Dermis blood vessel endothelial cell (primary cell): Measurements from ENCODE around the gene RAPGEF5. TPM values are rescaled to one million over a fixed set of nuclear protein-coding genes. Genes with fewer than 3 reads are reported as not detected.

Source experiments
- DNase-seq: peaks from one replicate; pipeline ENCODE4 v3.0.0; 2010
- total RNA-seq: library from RNA; depleted of rRNA; stranded (reverse); fragments of >200 nt; gene quantifications from 2 replicates; pipeline ENCODE4 v1.2.3, GENCODE V29; 2014

Gene RAPGEF5
- total RNA-seq, 1 donor from 2014 or later: 269 TPM

DNA sequence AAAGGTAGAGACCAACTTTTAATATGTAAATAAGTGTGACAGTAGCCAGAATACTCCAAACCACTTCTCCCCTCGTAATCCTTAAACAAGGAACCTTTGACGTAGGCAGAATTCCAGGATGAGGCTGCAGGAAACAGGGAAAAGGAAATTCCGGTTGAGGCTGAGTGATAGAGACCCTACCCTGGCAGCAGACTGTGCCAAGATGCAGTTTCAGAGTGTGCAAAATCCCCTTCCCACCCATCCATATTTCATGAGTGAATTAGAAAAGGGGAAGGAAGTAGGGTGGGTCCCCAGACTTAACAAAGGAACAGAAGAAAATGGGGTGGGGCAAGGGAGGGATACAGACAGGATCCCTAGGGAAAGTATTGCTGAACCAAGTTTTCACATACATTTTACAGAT, 143.0 kb downstream of the RAPGEF5 start:
- peak; percentile 88 for DNase-seq

DNA sequence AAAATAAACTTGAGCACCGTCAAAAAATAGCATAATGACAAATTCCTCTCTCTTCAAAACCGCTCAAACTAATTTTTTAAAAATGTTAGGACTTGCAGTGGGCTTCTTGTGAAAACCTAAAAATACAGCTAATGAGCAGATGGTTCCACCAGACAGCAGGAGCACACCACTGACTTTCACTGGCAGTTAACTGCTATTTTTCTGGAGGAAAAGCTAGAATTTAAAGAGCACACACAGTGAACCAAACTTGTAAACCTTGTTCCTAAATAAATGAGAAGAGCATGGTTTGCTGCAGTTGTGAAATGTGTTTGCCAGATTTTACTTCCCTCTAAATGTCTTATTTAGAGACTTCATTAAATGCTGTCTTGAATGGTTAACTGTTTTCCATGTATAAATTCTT, 143.9 kb downstream of the RAPGEF5 start:
- no peak for DNase-seq

DNA sequence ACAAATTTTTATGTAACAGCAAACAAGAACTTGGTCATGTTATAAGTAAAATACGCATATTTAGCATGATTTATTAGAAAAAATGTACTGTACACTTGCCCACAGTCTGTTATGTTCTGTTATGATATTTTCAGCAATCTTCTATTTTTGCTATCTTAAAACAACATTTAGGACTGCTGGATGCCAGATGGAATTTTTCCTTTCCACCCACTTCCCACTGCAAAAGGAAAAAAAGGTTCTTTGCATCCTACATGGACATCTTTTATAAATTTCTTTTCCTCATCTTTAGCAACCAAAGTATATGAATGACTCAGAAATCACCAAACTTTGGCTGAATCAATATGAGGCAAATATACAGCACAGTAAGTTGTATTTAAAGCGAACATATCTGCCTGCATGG, 146.0 kb downstream of the RAPGEF5 start:
- no peak for DNase-seq

DNA sequence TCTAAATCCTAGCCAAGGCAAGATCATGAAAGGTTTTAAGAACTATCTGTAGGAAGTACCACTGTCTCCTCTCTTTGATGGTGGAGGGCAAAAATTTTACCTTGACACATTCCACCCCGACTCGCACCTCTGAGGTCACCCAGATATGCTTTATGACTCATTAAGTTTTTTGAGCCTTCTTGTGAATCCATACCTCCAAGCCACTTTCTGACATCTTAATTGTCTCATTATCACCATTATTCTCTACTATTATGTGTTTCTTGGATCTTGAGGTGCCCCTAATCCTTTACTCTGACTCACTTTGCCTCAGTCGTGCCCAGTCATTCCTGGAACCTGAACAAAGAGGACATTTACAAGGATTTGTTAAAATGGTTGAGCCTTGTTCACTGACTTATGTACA, 146.6 kb downstream of the RAPGEF5 start:
- no peak for DNase-seq

DNA sequence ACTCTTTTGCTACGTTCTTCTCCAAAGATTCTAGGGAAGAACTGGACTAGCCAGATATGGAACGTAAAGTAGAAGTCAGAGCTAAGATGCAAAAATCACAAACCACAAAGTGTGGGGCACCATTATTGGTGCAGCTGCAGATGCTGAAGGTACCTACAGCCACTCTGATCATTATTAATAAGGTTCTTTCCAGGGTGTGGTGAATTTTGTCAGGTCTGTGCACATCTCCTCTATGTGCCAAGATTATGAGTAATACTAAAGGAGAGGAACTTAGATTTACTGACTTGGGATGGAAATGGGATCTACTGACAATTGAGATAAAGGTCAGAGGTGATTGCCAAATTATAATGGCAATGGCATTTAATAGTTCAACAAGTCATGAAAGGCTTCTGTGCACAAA, 148.2 kb downstream of the RAPGEF5 start:
- no peak for DNase-seq

DNA sequence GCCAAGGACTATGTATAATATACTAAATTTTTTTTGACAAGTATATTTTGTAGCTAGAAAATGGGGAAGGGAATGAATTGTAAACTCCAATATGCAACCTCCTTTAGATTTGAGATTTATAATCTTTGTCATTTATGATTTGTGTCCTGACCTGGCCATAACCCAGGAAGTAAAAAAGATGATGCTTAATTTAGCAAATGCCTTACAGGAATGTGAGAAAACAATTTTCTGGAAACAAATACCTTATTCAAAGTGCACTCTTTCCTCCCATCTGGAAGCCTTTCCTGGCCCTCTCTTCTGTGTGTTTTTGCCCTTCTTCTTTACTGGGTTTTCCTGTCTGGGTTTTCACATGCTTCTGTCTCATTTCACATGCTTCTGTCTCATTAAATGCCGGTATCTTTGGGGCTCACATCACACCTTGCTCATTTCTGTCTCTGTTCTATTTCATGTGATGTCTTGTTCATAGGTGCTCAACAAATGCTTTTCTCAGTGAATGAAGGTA, 149.2 kb downstream of the RAPGEF5 start:
- DNase-seq: no peak

DNA sequence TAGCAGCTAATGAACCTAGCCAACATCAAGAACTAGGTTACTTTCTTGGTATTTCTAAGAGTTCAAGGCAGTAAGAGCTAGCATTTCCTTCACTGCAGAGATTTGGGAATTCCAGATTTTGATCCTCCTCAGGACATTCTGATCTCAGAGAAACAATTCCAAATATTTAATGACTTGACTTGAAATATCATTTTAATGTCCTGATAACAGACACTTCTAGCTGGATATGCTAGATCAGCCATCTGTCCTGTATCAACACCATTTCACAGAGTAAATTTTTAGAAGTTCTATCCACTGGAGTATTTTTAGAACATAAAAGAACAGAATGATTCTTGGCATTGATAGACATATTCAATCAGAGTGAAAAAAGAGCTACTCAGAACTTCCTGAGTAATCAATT, 151.3 kb downstream of the RAPGEF5 start:
- DNase-seq: no peak

DNA sequence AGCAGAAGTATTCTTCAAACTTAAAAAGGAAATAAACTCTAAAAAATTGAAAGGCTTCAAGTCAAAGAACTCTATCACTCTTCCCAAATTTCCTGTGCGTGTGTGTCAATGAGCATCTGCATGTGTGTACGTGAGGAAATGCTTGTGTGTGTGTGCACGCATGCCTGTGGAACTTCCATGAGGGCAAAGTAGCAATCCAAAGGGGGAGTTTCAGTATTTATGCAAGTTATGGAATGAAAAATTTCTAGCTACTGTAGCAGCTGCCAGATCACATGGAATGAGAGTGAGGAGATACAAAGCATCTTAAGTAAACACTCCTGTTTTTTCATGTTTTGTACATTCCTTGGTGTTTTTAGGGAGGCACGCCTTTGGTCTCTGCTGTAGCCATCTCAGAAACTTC, 152.6 kb downstream of the RAPGEF5 start:
- no peak for DNase-seq

DNA sequence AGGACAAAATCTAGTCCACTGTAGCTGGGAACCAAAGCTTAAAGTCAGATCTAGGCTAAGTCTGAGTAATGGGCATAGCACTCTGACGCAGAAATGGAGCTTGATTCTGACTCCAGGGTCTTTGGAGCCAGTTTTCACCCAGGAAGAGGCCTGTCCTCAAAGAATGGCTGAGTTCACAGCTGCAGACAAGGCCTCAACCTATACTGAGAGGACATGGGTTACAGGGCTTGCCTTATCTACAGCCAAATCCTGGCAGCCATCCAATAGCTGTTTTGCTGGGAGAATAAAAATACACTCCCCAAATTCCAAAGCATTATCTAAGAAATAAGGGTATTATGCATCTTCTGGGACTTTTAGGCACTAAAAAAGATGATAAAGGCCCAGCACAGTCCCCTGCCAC, 154.8 kb downstream of the RAPGEF5 start:
- no peak for DNase-seq

DNA sequence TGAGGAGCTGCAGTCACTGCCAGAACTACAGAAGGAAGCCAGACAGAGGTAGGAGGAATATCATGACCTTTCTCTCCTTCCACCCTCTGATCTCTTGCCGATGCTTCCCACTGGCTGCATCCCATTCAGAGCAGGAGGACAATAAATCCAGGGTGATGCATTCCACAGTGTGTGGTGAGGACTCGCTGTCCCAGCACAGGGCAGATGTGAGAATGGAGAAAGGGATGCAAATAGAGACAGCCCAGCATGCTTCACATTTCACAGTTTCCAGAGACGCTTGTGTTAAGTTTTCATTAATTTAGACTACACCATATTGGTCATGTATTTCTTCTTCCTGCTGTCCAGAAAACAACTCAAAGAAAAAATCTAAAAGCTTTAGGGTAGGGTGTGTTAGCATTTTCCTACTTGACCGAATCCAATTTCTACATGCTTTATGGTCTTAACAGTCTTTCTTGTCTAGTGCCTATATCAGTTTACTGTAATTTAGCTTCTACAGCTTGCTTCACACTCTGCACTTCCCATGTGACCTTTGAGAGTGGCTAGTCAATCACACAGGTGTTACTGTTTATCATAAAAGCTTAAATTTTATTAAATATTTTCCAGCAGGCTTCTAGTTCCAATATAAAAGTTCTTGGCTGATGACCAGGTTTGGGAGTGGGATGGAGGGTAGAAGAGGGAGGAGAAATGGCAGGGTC, 155.6 kb downstream of the RAPGEF5 start:
- DNase-seq: no peak

DNA sequence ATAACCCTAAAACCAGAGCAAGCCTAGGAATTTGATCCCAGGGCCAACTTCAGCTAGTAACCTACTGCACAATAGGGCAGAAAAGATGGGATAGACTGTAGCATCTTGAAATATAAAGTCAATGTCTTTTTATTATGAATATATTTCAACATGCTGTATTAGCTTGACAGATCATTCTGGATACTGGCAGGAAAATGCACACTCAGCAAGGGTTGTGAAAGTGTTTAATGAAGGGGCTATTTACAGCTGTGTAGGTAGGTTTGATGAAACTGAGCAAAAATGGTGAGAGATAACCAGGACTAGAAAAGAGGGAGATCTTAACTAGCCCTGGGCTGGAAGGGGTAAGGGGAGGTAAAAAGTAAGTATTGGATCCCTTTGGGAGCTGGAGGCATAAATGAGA, 156.2 kb downstream of the RAPGEF5 start:
- DNase-seq: no peak

DNA sequence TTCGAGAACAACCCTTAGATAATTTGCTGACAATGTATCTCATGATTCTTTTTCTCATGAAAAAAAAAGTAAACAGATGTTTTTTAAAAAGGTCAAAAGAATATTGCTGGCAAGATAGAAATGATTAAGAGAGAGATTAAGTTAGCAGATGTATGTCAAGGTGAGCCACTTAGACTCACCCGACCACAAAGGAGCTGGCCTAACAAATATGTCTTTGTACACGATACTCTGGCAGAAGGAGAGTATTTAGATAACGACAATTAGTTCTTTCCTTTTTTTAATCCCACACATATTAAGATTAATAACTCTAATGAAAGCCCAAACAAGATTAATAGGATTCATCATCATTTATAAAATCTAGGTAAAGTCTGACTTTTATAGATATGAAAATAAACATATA, 156.7 kb downstream of the RAPGEF5 start:
- DNase-seq: no peak

DNA sequence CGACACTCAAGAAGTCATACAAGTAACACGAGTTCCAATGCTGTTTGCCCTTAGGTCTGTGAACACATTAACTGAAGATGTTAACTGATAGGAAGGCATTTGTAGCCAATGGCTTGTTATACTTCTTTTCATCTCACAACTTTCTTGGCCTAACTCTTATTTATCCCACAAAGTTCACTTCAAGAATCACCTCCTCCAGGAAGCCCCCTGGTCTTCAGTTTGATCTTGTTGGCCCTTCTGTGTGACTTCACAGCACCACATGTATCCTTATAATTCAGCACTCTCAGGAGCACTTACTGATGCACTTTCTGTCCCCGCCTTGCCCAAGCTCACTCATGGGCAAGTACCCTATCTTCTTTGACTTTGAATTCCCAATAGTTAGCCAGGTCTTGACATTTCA, 159.6 kb downstream of the RAPGEF5 start:
- DNase-seq: no peak

DNA sequence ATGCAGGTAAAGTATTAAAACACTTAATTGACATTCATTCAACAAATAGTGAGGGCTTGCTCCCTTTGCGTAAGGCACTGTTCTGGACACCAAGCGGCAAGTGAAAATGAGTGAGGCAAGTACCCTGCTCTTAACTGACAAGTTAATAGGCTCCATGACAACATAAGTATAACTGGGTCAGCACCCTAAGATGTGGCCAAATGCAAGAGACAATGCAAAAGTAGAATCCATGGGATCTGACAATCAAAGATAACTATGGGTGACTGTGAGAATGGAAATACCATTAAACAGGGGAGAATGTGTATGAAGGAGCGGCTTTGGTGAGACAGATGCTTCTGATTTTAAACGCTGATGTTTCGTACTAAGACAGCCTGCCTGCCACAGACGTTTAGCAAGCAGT, 160.5 kb downstream of the RAPGEF5 start:
- no peak for DNase-seq

DNA sequence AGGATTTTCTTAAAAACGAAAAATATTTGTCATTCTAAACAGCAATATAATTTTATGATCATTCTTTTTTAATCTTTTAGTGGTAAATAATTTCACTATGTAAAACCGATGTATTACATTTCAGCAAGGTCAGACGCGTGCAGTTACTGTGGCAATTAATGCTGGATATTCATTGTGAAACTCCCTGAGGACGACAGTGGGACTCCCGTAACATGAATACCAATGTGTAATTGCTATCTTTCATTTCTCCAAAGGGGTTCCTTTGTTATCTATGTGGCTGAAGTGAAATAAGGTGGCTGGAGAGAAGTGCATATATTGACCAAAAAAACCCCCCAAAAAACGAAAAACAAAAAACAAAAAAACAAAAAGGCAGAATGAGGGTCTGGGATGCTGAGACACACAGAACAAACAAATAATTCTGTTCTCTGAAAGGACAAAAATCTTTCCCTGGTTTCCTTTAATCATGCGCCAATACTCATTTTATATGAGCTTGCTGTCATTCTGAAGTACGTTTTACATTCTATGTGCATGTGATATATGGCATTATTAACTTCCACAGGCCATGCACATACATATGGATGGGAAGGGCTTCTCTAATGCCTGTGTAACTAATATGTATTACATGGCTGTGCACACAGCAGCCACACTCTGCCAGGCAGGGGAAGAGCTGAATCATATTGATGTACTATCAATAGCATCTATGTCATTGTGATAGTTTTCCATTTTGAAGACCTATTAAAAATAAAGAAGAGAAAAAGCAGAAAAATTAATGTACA, 161.4 kb downstream of the RAPGEF5 start:
- no peak for DNase-seq

DNA sequence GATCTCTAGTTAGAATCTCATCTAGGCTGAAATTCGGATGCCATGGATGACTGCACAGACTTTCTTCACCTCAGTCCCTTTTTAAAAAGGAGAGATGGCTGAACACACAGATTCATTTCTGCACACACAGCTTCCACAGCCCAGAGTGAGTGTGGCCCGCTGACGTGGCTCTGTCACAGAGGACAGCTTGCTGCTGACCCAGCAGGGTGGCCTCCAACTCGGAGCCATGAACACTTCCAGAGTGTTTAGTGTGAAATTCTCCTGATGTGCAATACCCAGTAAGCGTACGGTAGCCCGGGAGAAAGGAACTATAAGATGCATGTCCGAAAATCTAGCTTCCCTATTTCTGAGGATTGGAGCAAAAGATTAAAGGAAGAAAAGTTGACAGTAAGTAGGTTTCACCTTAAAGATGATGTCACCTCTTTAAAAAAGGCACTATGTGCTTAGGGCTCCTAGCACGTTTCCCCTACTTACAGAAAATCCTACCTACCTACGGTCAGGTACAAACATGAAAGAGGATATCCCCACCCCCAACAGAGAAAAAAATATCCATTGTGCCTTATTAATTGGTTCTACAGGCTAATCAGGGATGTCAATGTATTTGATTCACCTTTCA, 162.2 kb downstream of the RAPGEF5 start:
- no peak for DNase-seq

DNA sequence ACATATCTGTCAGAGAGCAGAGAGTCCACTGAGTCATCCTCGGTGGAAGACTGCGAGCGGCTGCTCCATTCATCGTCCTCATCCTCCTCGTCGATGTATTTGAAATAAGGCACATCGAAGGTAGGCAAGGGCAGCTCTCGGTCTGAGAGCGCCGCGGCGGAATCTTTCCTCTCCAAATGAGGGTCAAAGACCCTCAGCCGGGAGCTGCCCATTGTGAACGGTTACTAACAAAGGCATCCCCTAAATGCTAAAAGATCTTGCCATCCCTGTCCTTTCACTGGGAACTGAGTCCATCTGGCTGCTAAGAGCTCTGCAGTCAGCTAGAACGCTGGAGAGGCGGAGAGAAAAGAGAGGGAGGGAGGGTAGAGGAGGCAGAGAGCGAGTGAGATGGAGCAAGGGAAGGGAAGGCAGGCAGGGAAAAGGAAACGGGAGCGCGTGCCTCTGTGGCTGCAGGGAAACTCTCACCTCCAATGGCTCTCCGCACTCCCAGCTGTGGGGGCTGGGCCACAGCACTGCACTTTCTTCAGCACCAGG, 163.4 kb downstream of the RAPGEF5 start:
- DNase-seq: no peak

DNA sequence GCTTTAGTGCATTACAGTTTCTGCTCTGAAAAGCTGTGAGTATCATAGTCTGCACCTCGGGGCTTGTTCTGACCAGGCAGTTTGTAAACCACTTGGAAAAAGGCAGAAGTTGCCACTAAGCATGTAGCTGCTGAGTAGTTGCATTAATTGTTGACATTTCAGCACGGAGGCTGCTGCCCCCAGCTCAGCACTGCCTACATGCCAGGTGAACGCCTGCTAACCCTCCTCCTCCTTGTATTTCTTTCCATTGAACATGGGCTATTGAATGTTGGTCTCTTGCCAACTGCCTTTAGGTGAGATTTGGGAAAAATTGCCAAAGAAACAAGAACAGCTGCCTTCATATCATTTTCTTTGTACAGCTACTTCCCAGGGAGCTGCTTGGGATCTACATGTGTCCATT, 164.2 kb downstream of the RAPGEF5 start:
- no peak for DNase-seq

DNA sequence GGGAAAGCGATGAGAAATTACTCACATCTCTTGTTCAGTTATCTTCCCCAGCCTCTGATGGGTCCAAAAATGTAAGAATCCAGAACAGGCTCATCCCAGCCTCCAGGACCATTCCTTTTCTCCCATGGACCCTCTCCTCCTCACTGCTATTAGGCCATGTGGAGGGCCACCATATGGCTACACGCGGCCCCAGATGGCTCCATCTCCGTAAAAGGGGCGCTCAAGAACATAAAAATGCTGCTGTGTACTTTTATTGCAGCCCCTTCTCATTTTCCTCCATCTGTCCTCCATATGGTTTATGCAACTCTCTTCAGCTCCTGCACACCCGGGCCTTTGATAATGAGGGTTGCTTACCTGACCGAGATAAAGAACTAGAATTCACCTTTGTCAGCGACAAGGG, 166.2 kb downstream of the RAPGEF5 start:
- DNase-seq: no peak

DNA sequence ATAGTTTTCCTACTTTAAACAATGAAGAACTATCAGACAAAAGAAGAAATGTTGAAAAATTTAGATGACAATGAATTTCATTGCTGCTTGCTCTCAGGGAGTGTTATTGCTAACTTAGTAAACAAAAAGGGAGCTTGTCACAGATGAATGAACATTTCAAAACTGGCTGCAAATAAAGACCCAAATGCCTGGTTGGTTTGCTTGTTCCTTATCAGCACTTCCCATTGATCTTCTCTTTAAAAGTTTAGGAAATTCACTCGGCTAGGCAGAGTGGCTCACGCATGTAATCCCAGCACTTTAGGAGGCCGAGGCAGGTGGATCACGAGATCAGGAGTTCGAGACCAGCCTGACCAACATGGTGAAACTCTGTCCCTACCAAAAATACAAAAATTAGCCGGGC, 167.2 kb downstream of the RAPGEF5 start:
- no peak for DNase-seq

DNA sequence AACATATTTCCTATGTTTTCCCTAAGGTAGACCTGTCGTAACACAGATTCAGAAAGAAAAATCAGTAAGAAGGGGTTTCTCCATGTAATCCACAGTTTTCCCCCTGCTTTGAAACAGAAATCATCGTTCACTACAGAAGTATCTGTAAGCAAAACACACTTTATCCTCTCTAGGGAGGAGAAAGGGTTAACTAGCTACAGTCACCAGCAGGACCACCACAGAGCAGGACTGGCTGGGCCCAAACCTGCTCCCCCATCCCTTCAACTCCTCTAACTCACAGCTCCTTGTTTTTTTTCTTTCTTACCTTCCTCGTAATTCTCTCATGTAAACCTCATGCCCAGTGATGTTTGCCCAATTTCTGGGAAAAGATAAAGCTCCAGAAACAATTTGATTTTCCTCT, 167.7 kb downstream of the RAPGEF5 start:
- no peak for DNase-seq

DNA sequence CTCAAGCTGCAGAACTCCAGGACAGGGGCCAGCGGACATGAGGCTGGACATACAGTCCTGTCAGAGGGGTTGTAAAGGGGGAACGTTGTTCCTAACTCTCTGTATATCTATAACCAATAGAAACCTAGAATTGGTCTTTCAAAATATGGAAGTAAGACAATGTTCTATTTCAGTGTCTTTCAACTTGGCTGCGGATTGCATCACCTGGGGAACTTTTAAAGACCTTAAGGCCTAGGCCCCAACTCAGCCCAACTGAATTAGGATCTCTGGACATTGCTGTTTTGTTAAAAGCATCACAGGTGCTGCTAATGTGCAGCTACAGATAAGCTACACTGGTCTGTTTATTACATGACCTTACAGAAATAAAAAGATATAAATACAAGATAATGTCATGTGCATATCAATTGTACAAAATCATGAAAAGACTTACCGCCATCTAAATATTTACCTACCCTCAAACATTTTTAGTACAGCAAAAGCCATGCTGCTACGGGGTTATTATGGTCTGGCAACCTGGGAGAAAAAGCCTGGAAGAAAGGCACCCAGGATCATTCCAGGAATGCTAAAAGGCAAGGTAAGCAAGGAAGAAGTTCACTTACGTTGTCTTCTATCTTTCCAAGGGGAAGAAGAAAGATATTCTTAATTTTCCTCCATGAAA, 169.1 kb downstream of the RAPGEF5 start:
- DNase-seq: no peak

DNA sequence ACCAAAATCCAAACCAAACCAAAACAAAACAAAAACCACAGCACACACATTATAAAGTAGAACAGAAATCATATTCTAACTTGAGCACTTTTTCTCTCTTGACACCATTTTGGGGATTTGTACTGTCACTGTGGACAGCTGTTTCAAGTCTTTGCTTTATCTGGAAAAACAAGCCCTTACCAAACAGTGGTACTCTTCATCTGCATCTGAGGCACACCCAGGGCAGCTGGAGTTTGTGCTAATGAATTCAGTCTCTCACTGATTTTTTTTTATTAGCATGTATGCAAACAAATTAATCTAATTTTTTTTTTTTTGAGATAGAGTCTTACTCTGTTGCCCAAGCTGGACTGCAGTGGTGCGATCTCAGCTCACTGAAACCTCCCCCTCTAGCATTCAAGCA, 171.4 kb downstream of the RAPGEF5 start:
- DNase-seq: no peak
